Testis (tissue), 2 donors: ENCODE data around the gene RPL39.

Experiments used
- CTCF ChIP-seq, 3 experiments: fragments of 450-650 bp in 2 of 3; fragments of 200-600 bp in 1 of 3; sonication (generic) in 1 of 3; IDR thresholded peaks; one replicate each; pipeline ENCODE4 v1.5.1; 2016 to 2019; ENCODE audit warnings: antibody characterized with exemption in 3 of 3, mild to moderate bottlenecking in 2 of 3, moderate library complexity in 1 of 3
- POLR2A ChIP-seq: fragments of 450-650 bp; IDR thresholded peaks from one replicate; pipeline ENCODE4 v1.6.1; 2017; ENCODE audit warnings: antibody characterized with exemption, mild to moderate bottlenecking, moderate library complexity

- no peak for TF ChIP-seq CTCF (IDR thresholded peaks at IDR 0.05)
- TF ChIP-seq POLR2A: no peak
These were observed 28.2 kb downstream of the RPL39 start for GRCh38 chrX:119763181-119763580.
